Liver (tissue), 9 donors: ENCODE measurements around the gene CCDC92B. TPM values are rescaled to one million over a fixed set of nuclear protein-coding genes. Genes with fewer than 3 reads are reported as not detected.

Source experiments
- DNase-seq: peaks from one replicate; pipeline ENCODE4 v3.0.0-alpha.2; 2017; ENCODE audit warnings: low spot score
- H3K27ac ChIP-seq, 2 donors: one replicate each; pipeline ENCODE4 v1.7.0; 2013; ENCODE audit warnings: inconsistent platforms in 2 of 2, low read length in 2 of 2, control low read depth in 1 of 2, low read depth in 1 of 2, mild to moderate bottlenecking in 1 of 2
- H3K27me3 ChIP-seq, 4 donors: one replicate each; pipeline versions ENCODE4 v1.6.1 to v1.7.0; 2013; ENCODE audit warnings: low read length in 3 of 4, inconsistent platforms in 1 of 4, mild to moderate bottlenecking in 1 of 4, moderate library complexity in 1 of 4; ENCODE audit not compliant: control insufficient read depth in 4 of 4, insufficient read depth in 4 of 4
- H3K36me3 ChIP-seq, 4 donors: one replicate each; pipeline versions ENCODE4 v1.6.1 to v1.7.0; 2013; ENCODE audit warnings: low read length in 3 of 4, mild to moderate bottlenecking in 3 of 4, low read depth in 1 of 4, moderate library complexity in 1 of 4; ENCODE audit not compliant: control insufficient read depth in 4 of 4, insufficient read depth in 3 of 4
- H3K4me1 ChIP-seq, 4 donors: one replicate each; pipeline versions ENCODE4 v1.6.1 to v1.7.0; 2013; ENCODE audit warnings: low read length in 3 of 4, mild to moderate bottlenecking in 3 of 4, moderate library complexity in 1 of 4; ENCODE audit not compliant: control insufficient read depth in 4 of 4, insufficient read depth in 4 of 4
- H3K4me3 ChIP-seq, 3 donors: one replicate each; pipeline versions ENCODE4 v1.6.1 to v1.7.0; 2013; ENCODE audit warnings: low read length in 3 of 3, control low read depth in 1 of 3, low read depth in 1 of 3, mild to moderate bottlenecking in 1 of 3
- H3K9ac ChIP-seq, 2 donors: one replicate each; pipeline ENCODE4 v1.7.0; 2013; ENCODE audit warnings: low read length in 2 of 2, mild to moderate bottlenecking in 2 of 2, moderate library complexity in 2 of 2, control low read depth in 1 of 2, low read depth in 1 of 2
- H3K9me3 ChIP-seq, 4 donors: one replicate each; pipeline versions ENCODE4 v1.6.1 to v1.7.0; 2013; ENCODE audit warnings: low read length in 3 of 4; ENCODE audit not compliant: control insufficient read depth in 4 of 4
- EGR1 ChIP-seq, 2 donors: IDR thresholded peaks; 2 replicates each; pipeline ENCODE4 v1.6.1; 2016 to 2018; ENCODE audit warnings: antibody characterized with exemption in 2 of 2, low read depth in 2 of 2
- GABPA ChIP-seq, 2 donors: IDR thresholded peaks in 1 of 2; conservative IDR thresholded peaks in 1 of 2; 2 replicates each; pipeline ENCODE4 v1.6.1; 2016; ENCODE audit warnings: antibody characterized with exemption in 2 of 2, mild to moderate bottlenecking in 1 of 2, moderate library complexity in 1 of 2
- HNF4A ChIP-seq, 2 donors: conservative IDR thresholded peaks; 2 replicates each; pipeline ENCODE4 v1.6.1; 2016; ENCODE audit warnings: antibody characterized with exemption in 2 of 2, mild to moderate bottlenecking in 2 of 2
- HNF4G ChIP-seq: IDR thresholded peaks from 2 replicates; pipeline ENCODE4 v1.6.1; 2016; ENCODE audit warnings: antibody characterized with exemption
- JUND ChIP-seq, 2 donors: IDR thresholded peaks; 2 replicates each; pipeline ENCODE4 v1.6.1; 2016; ENCODE audit warnings: antibody characterized with exemption in 2 of 2
- NR2F2 ChIP-seq: IDR thresholded peaks from 2 replicates; pipeline ENCODE4 v1.6.1; 2016; ENCODE audit warnings: antibody characterized with exemption
- RAD21 ChIP-seq, 2 donors: IDR thresholded peaks; 2 replicates each; pipeline ENCODE4 v1.6.1; 2016; ENCODE audit warnings: antibody characterized with exemption in 2 of 2, mild to moderate bottlenecking in 2 of 2
- RXRA ChIP-seq, 2 donors: IDR thresholded peaks; 2 replicates each; pipeline ENCODE4 v1.6.1; 2017 to 2018; ENCODE audit warnings: antibody characterized with exemption in 2 of 2, mild to moderate bottlenecking in 1 of 2
- SP1 ChIP-seq: IDR thresholded peaks from 2 replicates; pipeline ENCODE4 v1.6.1; 2018; ENCODE audit warnings: antibody characterized with exemption, mild to moderate bottlenecking
- TAF1 ChIP-seq: conservative IDR thresholded peaks from 2 replicates; pipeline ENCODE4 v1.6.1; 2016; ENCODE audit warnings: antibody characterized with exemption, mild to moderate bottlenecking
- YY1 ChIP-seq: IDR thresholded peaks from 2 replicates; pipeline ENCODE4 v1.6.1; 2016; ENCODE audit warnings: antibody characterized with exemption, mild to moderate bottlenecking
- WGBS: extraction: QIAGEN DNeasy Blood & Tissue Kit; methylation state at CpG from one replicate; pipeline ENCODE4 v1.1.7; 2013; 5-methylcytosine and 5-hydroxymethylcytosine counted together
- polyA plus RNA-seq, 2 donors: library from polyadenylated mRNA; stranded (reverse) in 1 of 2; unstranded in 1 of 2; fragments of 200-250 nt in 1 of 2; fragments of >200 nt in 1 of 2; fragmentation: Nextera tagmentation in 1 of 2; extraction: Ambion mirVana in 1 of 2; gene quantifications; one replicate each; pipeline versions ENCODE4 v1.2.1 to v1.2.3, GENCODE V29; 2013 to 2015
- total RNA-seq, 2 donors: library from RNA; depleted of rRNA; stranded (reverse); fragments of >200 nt; gene quantifications; one replicate each; pipeline ENCODE4 v1.2.3, GENCODE V29; 2014
- TF ChIP-seq, protein P1 (sequence below): IDR thresholded peaks from 2 replicates; pipeline ENCODE4 v1.6.1; 2016; ENCODE audit warnings: antibody characterized with exemption
- TF ChIP-seq, protein P2 (sequence below): IDR thresholded peaks from 2 replicates; pipeline ENCODE4 v1.6.1; 2016; ENCODE audit warnings: antibody characterized with exemption
- TF ChIP-seq, protein P3 (sequence below): IDR thresholded peaks from 2 replicates; pipeline ENCODE4 v1.6.1; 2016; ENCODE audit warnings: antibody characterized with exemption, mild to moderate bottlenecking
- TF ChIP-seq, protein P4 (sequence below): fragments of 150-350 bp; IDR thresholded peaks from 2 replicates; pipeline ENCODE4 v1.5.1; 2017; ENCODE audit warnings: improper control_type of control experiment, low read depth, low read length; ENCODE audit not compliant: missing input control
- donor health status: healthy.
- donor health status: healthy.
- donor health status: healthy.
- donor health status: healthy.
- donor health status: healthy.

The CCDC92B gene
- total and polyA plus RNA-seq, 4 donors: not detected

DNA sequence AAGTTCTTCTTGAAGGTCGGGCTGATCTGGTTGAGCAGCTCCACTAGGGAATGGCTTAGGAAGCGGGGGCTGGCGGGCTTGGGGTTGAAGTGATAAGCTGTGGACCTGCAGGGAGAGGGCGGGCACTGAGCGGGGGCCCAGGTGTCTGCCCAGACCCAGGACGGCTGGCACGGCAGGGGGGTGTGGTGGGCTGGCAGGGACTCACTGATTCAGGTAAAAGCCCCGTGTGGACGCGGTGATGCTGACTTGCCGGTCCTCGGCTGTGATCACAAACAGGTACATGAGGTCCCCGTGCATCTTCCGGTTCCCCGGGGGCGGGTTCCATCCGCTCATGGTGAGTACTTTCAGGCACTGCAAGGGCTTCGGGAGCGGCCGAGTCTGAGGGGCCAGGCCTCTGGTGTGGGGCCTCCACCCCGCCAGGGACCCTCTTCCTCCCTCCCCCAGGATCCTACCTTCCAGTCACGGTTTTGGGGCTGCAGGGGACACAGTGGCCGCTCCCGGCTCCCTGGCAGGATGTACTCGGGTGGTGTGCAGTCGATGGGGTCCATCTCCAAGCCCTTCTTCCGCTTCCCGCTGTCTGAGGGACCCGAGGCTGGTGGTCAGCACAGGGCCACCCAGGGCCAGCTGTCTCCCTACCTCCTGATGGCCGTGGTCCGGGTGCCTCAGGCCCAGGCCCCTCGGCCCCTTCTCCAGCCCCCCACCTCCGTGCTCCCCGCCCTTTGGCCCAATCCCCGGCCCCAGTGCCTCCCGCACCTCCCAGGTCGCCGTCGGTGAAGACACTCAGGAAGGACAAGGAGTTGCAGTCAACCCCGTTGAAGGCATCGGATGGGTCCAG lies 48.1 kb downstream of the CCDC92B start:
- Histone ChIP-seq H3K9me3 (no peaks in the 10 kb centered on the region), H3K27me3 (no peaks in the 10 kb centered on the region), H3K4me3 (no peak overlapping the region), H3K9ac (no peak overlapping the region), H3K36me3 (peaks cover 25 to 70% (median 42%) of the 10 kb centered on the region in 4 donors), H3K4me1 (peaks cover 12 to 30% (median 27%) of the 10 kb centered on the region in 4 donors), H3K27ac (no peak overlapping the region)
- 96% methylated on average over 41 of the region's 41 CpGs for WGBS
- no peak for DNase-seq
- TF ChIP-seq HNF4G: no peak
- TF ChIP-seq JUND (IDR thresholded peaks at IDR 0.05): no peak
- TF ChIP-seq NR2F2: no peak
- TF ChIP-seq, protein P1, sequence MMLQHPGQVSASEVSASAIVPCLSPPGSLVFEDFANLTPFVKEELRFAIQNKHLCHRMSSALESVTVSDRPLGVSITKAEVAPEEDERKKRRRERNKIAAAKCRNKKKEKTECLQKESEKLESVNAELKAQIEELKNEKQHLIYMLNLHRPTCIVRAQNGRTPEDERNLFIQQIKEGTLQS: no peak
- TF ChIP-seq, protein P2, sequence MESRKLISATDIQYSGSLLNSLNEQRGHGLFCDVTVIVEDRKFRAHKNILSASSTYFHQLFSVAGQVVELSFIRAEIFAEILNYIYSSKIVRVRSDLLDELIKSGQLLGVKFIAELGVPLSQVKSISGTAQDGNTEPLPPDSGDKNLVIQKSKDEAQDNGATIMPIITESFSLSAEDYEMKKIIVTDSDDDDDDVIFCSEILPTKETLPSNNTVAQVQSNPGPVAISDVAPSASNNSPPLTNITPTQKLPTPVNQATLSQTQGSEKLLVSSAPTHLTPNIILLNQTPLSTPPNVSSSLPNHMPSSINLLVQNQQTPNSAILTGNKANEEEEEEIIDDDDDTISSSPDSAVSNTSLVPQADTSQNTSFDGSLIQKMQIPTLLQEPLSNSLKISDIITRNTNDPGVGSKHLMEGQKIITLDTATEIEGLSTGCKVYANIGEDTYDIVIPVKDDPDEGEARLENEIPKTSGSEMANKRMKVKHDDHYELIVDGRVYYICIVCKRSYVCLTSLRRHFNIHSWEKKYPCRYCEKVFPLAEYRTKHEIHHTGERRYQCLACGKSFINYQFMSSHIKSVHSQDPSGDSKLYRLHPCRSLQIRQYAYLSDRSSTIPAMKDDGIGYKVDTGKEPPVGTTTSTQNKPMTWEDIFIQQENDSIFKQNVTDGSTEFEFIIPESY: no peak
- TF ChIP-seq, protein P3, sequence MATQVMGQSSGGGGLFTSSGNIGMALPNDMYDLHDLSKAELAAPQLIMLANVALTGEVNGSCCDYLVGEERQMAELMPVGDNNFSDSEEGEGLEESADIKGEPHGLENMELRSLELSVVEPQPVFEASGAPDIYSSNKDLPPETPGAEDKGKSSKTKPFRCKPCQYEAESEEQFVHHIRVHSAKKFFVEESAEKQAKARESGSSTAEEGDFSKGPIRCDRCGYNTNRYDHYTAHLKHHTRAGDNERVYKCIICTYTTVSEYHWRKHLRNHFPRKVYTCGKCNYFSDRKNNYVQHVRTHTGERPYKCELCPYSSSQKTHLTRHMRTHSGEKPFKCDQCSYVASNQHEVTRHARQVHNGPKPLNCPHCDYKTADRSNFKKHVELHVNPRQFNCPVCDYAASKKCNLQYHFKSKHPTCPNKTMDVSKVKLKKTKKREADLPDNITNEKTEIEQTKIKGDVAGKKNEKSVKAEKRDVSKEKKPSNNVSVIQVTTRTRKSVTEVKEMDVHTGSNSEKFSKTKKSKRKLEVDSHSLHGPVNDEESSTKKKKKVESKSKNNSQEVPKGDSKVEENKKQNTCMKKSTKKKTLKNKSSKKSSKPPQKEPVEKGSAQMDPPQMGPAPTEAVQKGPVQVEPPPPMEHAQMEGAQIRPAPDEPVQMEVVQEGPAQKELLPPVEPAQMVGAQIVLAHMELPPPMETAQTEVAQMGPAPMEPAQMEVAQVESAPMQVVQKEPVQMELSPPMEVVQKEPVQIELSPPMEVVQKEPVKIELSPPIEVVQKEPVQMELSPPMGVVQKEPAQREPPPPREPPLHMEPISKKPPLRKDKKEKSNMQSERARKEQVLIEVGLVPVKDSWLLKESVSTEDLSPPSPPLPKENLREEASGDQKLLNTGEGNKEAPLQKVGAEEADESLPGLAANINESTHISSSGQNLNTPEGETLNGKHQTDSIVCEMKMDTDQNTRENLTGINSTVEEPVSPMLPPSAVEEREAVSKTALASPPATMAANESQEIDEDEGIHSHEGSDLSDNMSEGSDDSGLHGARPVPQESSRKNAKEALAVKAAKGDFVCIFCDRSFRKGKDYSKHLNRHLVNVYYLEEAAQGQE: no peak
- no peak for TF ChIP-seq EGR1 (IDR thresholded peaks at IDR 0.05; ENCODE audit: low read depth in 2 of 2)

DNA sequence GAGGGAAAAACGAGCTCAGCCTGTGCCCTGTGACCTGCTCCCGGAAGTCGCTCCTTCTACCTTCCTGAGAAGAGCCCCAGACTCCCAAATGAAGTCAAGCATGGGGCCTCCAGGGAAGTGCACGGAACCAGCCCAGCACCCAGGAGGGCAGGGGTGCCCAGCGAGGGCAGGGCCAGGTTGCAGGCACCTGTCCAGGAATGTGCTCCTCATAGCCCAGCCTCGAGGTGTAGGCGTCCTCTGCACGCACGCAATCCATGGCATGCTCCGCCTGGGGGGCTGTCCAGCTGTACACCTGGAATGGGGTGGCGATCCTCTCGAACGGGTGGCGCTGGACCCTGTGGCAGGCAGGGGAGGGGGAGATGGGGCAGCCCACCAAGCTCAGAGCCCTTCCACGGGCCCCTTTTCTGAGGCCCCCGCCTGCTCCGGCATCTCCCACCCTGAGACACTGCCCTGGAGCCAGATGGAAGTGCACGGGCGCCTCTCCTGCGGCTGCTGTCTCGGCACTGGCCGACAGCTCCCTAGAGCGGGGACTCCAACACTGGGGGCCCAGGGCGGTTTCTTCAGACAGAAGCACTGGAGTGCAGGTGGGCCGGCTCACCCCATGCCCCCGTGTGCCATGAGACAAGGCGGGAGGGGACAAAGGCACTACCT lies 48.8 kb downstream of the CCDC92B start:
- no peak overlapping the region for H3K27ac ChIP-seq
- WGBS: 92% methylated on average over 27 of the region's 27 CpGs
- H3K4me1 ChIP-seq: peaks cover 6 to 22% (median 19%) of the 10 kb centered on the region in 4 donors
- H3K36me3 ChIP-seq: peaks cover 27 to 77% (median 49%) of the 10 kb centered on the region in 4 donors
- TF ChIP-seq JUND (IDR thresholded peaks at IDR 0.05) (no peak), HNF4A (conservative IDR thresholded peaks at IDR 0.05) (no peak), RAD21 (IDR thresholded peaks at IDR 0.05) (no peak), HNF4G (no peak), RXRA (IDR thresholded peaks at IDR 0.05) (no peak), TAF1 (no peak), NR2F2 (no peak), EGR1 (IDR thresholded peaks at IDR 0.05; ENCODE audit: low read depth in 2 of 2) (no peak), SP1 (no peak), GABPA (IDR thresholded peaks at IDR 0.05 in 1 of 2, conservative IDR thresholded peaks at IDR 0.05 in 1 of 2) (no peak), YY1 (no peak)
- TF ChIP-seq, protein P4, sequence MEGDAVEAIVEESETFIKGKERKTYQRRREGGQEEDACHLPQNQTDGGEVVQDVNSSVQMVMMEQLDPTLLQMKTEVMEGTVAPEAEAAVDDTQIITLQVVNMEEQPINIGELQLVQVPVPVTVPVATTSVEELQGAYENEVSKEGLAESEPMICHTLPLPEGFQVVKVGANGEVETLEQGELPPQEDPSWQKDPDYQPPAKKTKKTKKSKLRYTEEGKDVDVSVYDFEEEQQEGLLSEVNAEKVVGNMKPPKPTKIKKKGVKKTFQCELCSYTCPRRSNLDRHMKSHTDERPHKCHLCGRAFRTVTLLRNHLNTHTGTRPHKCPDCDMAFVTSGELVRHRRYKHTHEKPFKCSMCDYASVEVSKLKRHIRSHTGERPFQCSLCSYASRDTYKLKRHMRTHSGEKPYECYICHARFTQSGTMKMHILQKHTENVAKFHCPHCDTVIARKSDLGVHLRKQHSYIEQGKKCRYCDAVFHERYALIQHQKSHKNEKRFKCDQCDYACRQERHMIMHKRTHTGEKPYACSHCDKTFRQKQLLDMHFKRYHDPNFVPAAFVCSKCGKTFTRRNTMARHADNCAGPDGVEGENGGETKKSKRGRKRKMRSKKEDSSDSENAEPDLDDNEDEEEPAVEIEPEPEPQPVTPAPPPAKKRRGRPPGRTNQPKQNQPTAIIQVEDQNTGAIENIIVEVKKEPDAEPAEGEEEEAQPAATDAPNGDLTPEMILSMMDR: no peak
- TF ChIP-seq, protein P2: no peak
- TF ChIP-seq, protein P1: no peak
- no peak overlapping the region for H3K4me3 ChIP-seq
- H3K27me3 ChIP-seq: no peaks in the 10 kb centered on the region
- DNase-seq: no peak
- no peaks in the 10 kb centered on the region for H3K9me3 ChIP-seq
- no peak overlapping the region for H3K9ac ChIP-seq
